Liver (tissue), 9 donors: Measurements from ENCODE around the gene TMEM255B. TPM values are rescaled to one million over a fixed set of nuclear protein-coding genes. Genes with fewer than 3 reads are reported as not detected.

Experiments used
- DNase-seq: peaks from one replicate; pipeline ENCODE4 v3.0.0-alpha.2; 2017; ENCODE audit warnings: low spot score
- H3K27ac ChIP-seq, 2 donors: one replicate each; pipeline ENCODE4 v1.7.0; 2013; ENCODE audit warnings: inconsistent platforms in 2 of 2, low read length in 2 of 2, control low read depth in 1 of 2, low read depth in 1 of 2, mild to moderate bottlenecking in 1 of 2
- H3K27me3 ChIP-seq, 4 donors: one replicate each; pipeline versions ENCODE4 v1.6.1 to v1.7.0; 2013; ENCODE audit warnings: low read length in 3 of 4, inconsistent platforms in 1 of 4, mild to moderate bottlenecking in 1 of 4, moderate library complexity in 1 of 4; ENCODE audit not compliant: control insufficient read depth in 4 of 4, insufficient read depth in 4 of 4
- H3K36me3 ChIP-seq, 4 donors: one replicate each; pipeline versions ENCODE4 v1.6.1 to v1.7.0; 2013; ENCODE audit warnings: low read length in 3 of 4, mild to moderate bottlenecking in 3 of 4, low read depth in 1 of 4, moderate library complexity in 1 of 4; ENCODE audit not compliant: control insufficient read depth in 4 of 4, insufficient read depth in 3 of 4
- H3K4me1 ChIP-seq, 4 donors: one replicate each; pipeline versions ENCODE4 v1.6.1 to v1.7.0; 2013; ENCODE audit warnings: low read length in 3 of 4, mild to moderate bottlenecking in 3 of 4, moderate library complexity in 1 of 4; ENCODE audit not compliant: control insufficient read depth in 4 of 4, insufficient read depth in 4 of 4
- H3K4me3 ChIP-seq, 3 donors: one replicate each; pipeline versions ENCODE4 v1.6.1 to v1.7.0; 2013; ENCODE audit warnings: low read length in 3 of 3, control low read depth in 1 of 3, low read depth in 1 of 3, mild to moderate bottlenecking in 1 of 3
- H3K9ac ChIP-seq, 2 donors: one replicate each; pipeline ENCODE4 v1.7.0; 2013; ENCODE audit warnings: low read length in 2 of 2, mild to moderate bottlenecking in 2 of 2, moderate library complexity in 2 of 2, control low read depth in 1 of 2, low read depth in 1 of 2
- H3K9me3 ChIP-seq, 4 donors: one replicate each; pipeline versions ENCODE4 v1.6.1 to v1.7.0; 2013; ENCODE audit warnings: low read length in 3 of 4; ENCODE audit not compliant: control insufficient read depth in 4 of 4
- EGR1 ChIP-seq, 2 donors: IDR thresholded peaks; 2 replicates each; pipeline ENCODE4 v1.6.1; 2016 to 2018; ENCODE audit warnings: antibody characterized with exemption in 2 of 2, low read depth in 2 of 2
- FOXA1 ChIP-seq: IDR thresholded peaks from 2 replicates; pipeline ENCODE4 v1.6.1; 2016; ENCODE audit warnings: antibody characterized with exemption
- FOXA2 ChIP-seq: IDR thresholded peaks from 2 replicates; pipeline ENCODE4 v1.6.1; 2016; ENCODE audit warnings: antibody characterized with exemption
- GABPA ChIP-seq, 2 donors: IDR thresholded peaks in 1 of 2; conservative IDR thresholded peaks in 1 of 2; 2 replicates each; pipeline ENCODE4 v1.6.1; 2016; ENCODE audit warnings: antibody characterized with exemption in 2 of 2, mild to moderate bottlenecking in 1 of 2, moderate library complexity in 1 of 2
- HNF4G ChIP-seq: IDR thresholded peaks from 2 replicates; pipeline ENCODE4 v1.6.1; 2016; ENCODE audit warnings: antibody characterized with exemption
- NR2F2 ChIP-seq: IDR thresholded peaks from 2 replicates; pipeline ENCODE4 v1.6.1; 2016; ENCODE audit warnings: antibody characterized with exemption
- RAD21 ChIP-seq, 2 donors: IDR thresholded peaks; 2 replicates each; pipeline ENCODE4 v1.6.1; 2016; ENCODE audit warnings: antibody characterized with exemption in 2 of 2, mild to moderate bottlenecking in 2 of 2
- RXRA ChIP-seq, 2 donors: IDR thresholded peaks; 2 replicates each; pipeline ENCODE4 v1.6.1; 2017 to 2018; ENCODE audit warnings: antibody characterized with exemption in 2 of 2, mild to moderate bottlenecking in 1 of 2
- SP1 ChIP-seq: IDR thresholded peaks from 2 replicates; pipeline ENCODE4 v1.6.1; 2018; ENCODE audit warnings: antibody characterized with exemption, mild to moderate bottlenecking
- YY1 ChIP-seq: IDR thresholded peaks from 2 replicates; pipeline ENCODE4 v1.6.1; 2016; ENCODE audit warnings: antibody characterized with exemption, mild to moderate bottlenecking
- WGBS: extraction: QIAGEN DNeasy Blood & Tissue Kit; methylation state at CpG from one replicate; pipeline ENCODE4 v1.1.7; 2013; 5-methylcytosine and 5-hydroxymethylcytosine counted together
- polyA plus RNA-seq, 2 donors: library from polyadenylated mRNA; stranded (reverse) in 1 of 2; unstranded in 1 of 2; fragments of 200-250 nt in 1 of 2; fragments of >200 nt in 1 of 2; fragmentation: Nextera tagmentation in 1 of 2; extraction: Ambion mirVana in 1 of 2; gene quantifications; one replicate each; pipeline versions ENCODE4 v1.2.1 to v1.2.3, GENCODE V29; 2013 to 2015
- total RNA-seq, 2 donors: library from RNA; depleted of rRNA; stranded (reverse); fragments of >200 nt; gene quantifications; one replicate each; pipeline ENCODE4 v1.2.3, GENCODE V29; 2014
- TF ChIP-seq, protein P1 (sequence below): IDR thresholded peaks from 2 replicates; pipeline ENCODE4 v1.6.1; 2016; ENCODE audit warnings: antibody characterized with exemption, mild to moderate bottlenecking
- TF ChIP-seq, protein P2 (sequence below): IDR thresholded peaks from 2 replicates; pipeline ENCODE4 v1.6.1; 2016; ENCODE audit warnings: antibody characterized with exemption
- donor health status: healthy.
- donor health status: healthy.
- donor health status: healthy.
- donor health status: healthy.
- donor health status: healthy.

TMEM255B gene
- total and polyA plus RNA-seq, 4 donors: 0.37 to 8.6 (median 3.5) TPM

DNA sequence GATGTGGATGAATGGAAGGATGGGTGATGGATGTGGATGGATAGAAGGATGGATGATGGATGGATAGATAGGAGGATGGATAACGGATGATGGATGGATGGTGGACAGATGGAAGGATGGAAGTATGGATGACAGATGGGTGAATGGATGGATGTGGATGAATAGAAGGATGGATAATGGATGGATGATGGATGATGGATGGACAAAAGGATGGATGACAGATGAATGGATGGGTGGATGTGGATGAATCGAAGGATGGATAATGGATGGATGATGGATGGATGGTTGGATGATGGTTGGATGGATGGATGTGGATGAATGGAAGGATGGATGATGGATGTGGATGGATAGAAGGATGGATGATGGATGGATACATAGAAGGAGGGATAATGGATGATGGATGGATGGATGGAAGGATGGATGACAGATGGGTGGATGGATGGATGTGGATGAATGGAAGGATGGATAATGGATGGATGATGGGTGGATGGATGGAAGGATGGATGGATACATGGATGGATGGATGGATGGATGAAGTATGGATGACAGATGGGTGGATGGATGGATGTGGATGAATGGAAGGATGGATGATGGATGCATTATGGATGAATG, 39.3 kb downstream of the TMEM255B start:
- H3K36me3 ChIP-seq: peaks cover 0 to 2% (median 0%) of the 10 kb centered on the region in 4 donors
- TF ChIP-seq GABPA (IDR thresholded peaks at IDR 0.05 in 1 of 2, conservative IDR thresholded peaks at IDR 0.05 in 1 of 2): no peak
- TF ChIP-seq EGR1 (IDR thresholded peaks at IDR 0.05; ENCODE audit: low read depth in 2 of 2): no peak
- TF ChIP-seq, protein P1, sequence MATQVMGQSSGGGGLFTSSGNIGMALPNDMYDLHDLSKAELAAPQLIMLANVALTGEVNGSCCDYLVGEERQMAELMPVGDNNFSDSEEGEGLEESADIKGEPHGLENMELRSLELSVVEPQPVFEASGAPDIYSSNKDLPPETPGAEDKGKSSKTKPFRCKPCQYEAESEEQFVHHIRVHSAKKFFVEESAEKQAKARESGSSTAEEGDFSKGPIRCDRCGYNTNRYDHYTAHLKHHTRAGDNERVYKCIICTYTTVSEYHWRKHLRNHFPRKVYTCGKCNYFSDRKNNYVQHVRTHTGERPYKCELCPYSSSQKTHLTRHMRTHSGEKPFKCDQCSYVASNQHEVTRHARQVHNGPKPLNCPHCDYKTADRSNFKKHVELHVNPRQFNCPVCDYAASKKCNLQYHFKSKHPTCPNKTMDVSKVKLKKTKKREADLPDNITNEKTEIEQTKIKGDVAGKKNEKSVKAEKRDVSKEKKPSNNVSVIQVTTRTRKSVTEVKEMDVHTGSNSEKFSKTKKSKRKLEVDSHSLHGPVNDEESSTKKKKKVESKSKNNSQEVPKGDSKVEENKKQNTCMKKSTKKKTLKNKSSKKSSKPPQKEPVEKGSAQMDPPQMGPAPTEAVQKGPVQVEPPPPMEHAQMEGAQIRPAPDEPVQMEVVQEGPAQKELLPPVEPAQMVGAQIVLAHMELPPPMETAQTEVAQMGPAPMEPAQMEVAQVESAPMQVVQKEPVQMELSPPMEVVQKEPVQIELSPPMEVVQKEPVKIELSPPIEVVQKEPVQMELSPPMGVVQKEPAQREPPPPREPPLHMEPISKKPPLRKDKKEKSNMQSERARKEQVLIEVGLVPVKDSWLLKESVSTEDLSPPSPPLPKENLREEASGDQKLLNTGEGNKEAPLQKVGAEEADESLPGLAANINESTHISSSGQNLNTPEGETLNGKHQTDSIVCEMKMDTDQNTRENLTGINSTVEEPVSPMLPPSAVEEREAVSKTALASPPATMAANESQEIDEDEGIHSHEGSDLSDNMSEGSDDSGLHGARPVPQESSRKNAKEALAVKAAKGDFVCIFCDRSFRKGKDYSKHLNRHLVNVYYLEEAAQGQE: no peak
- TF ChIP-seq HNF4G: no peak
- no peak for TF ChIP-seq FOXA1
- TF ChIP-seq FOXA2: no peak
- no peak for TF ChIP-seq SP1
- no peak for TF ChIP-seq YY1
- no peak for TF ChIP-seq RXRA (IDR thresholded peaks at IDR 0.05)
- no peak overlapping the region for H3K27ac ChIP-seq
- 68% methylated on average over 2 of the region's 2 CpGs for WGBS
- no peak overlapping the region for H3K4me3 ChIP-seq
- no peak overlapping the region for H3K9ac ChIP-seq
- DNase-seq: no peak
- no peaks in the 10 kb centered on the region for H3K4me1 ChIP-seq
- H3K9me3 ChIP-seq: no peaks in the 10 kb centered on the region
- no peaks in the 10 kb centered on the region for H3K27me3 ChIP-seq

DNA sequence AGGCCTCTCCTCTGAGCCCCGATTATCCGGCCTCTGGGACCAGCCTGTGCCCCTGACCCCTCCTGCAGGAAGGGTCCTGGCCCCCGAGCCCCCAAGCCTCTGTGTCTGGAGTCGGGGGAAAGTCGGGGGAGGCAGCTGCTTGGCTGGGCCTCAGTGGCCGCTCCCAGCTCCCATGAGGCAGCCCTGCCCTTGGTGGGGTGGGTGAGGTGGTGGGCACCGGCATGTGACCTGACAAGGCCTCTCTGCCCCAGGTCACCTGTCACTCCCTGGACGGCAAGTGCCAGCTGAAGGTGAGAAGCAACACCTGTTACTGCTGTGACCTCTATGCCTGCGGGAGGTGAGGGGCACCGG, 41.5 kb downstream of the TMEM255B start:
- WGBS: 87% methylated on average over 10 of the region's 10 CpGs
- H3K4me1 ChIP-seq: no peaks in the 10 kb centered on the region
- no peak for TF ChIP-seq FOXA1
- no peak for TF ChIP-seq SP1
- TF ChIP-seq NR2F2: no peak
- TF ChIP-seq, protein P2, sequence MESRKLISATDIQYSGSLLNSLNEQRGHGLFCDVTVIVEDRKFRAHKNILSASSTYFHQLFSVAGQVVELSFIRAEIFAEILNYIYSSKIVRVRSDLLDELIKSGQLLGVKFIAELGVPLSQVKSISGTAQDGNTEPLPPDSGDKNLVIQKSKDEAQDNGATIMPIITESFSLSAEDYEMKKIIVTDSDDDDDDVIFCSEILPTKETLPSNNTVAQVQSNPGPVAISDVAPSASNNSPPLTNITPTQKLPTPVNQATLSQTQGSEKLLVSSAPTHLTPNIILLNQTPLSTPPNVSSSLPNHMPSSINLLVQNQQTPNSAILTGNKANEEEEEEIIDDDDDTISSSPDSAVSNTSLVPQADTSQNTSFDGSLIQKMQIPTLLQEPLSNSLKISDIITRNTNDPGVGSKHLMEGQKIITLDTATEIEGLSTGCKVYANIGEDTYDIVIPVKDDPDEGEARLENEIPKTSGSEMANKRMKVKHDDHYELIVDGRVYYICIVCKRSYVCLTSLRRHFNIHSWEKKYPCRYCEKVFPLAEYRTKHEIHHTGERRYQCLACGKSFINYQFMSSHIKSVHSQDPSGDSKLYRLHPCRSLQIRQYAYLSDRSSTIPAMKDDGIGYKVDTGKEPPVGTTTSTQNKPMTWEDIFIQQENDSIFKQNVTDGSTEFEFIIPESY: no peak
- TF ChIP-seq, protein P1: no peak
- no peak for TF ChIP-seq RAD21 (IDR thresholded peaks at IDR 0.05)
- no peak for TF ChIP-seq EGR1 (IDR thresholded peaks at IDR 0.05; ENCODE audit: low read depth in 2 of 2)
- no peak overlapping the region for H3K27ac ChIP-seq
- no peaks in the 10 kb centered on the region for H3K27me3 ChIP-seq
- no peak overlapping the region for H3K4me3 ChIP-seq
- DNase-seq: no peak
- H3K9me3 ChIP-seq: no peaks in the 10 kb centered on the region
- no peak overlapping the region for H3K9ac ChIP-seq
- peaks cover 0 to 2% (median 0%) of the 10 kb centered on the region in 4 donors for H3K36me3 ChIP-seq
